Heart left ventricle (tissue), 16 donors: ENCODE data around the gene STXBP4. TPM values are rescaled to one million over a fixed set of nuclear protein-coding genes. Genes with fewer than 3 reads are reported as not detected.

Experiments
- ATAC-seq, 4 donors: fragments of 200-7000 bp; cut with Tn5 transposase; one replicate each; pipeline ENCODE4 v1.9.1; 2020 to 2022; ENCODE audit warnings: moderate library complexity in 4 of 4, mild to moderate bottlenecking in 3 of 4, moderate number of reproducible peaks in 1 of 4
- DNase-seq, 5 donors: peaks; one replicate each; pipeline ENCODE4 v3.0.0-alpha.2; 2020
- H3K27ac ChIP-seq, 12 donors: fragments of 200-600 bp; sonication (generic) in 4 of 12; one replicate each; pipeline versions ENCODE4 v1.5.0 to v1.8.0; 2016 to 2022; ENCODE audit warnings: mild to moderate bottlenecking in 2 of 12
- H3K27me3 ChIP-seq, 9 donors: fragments of 200-600 bp; sonication (generic) in 2 of 9; one replicate each; pipeline versions ENCODE4 v1.5.1 to v1.8.0; 2016 to 2022; ENCODE audit warnings: mild to moderate bottlenecking in 3 of 9
- H3K36me3 ChIP-seq, 9 donors: fragments of 200-600 bp; sonication (generic) in 2 of 9; one replicate each; pipeline versions ENCODE4 v1.5.0 to v1.8.0; 2018 to 2022; ENCODE audit warnings: mild to moderate bottlenecking in 2 of 9
- H3K4me1 ChIP-seq, 12 donors: fragments of 200-600 bp; sonication (generic) in 4 of 12; one replicate each; pipeline versions ENCODE4 v1.5.0 to v1.8.0; 2016 to 2022; ENCODE audit warnings: mild to moderate bottlenecking in 3 of 12
- H3K4me3 ChIP-seq, 12 donors: fragments of 200-600 bp; sonication (generic) in 4 of 12; one replicate each; pipeline versions ENCODE4 v1.5.0 to v1.8.0; 2017 to 2022; ENCODE audit warnings: mild to moderate bottlenecking in 9 of 12, moderate library complexity in 4 of 12
- H3K9me3 ChIP-seq, 12 donors: fragments of 200-600 bp; sonication (generic) in 4 of 12; one replicate each; pipeline versions ENCODE4 v1.5.0 to v1.8.0; 2016 to 2022; ENCODE audit warnings: mild to moderate bottlenecking in 1 of 12
- CTCF ChIP-seq, 12 donors: fragments of 200-600 bp; sonication (generic) in 4 of 12; IDR thresholded peaks; one replicate each; pipeline versions ENCODE4 v1.5.0 to v1.8.0; 2018 to 2022; ENCODE audit warnings: antibody characterized with exemption in 12 of 12, mild to moderate bottlenecking in 5 of 12
- POLR2A ChIP-seq, 2 donors: fragments of 450-650 bp; IDR thresholded peaks; one replicate each; pipeline ENCODE4 v1.6.1; 2017; ENCODE audit warnings: antibody characterized with exemption in 2 of 2, mild to moderate bottlenecking in 2 of 2, moderate library complexity in 2 of 2
- WGBS, 4 donors: extraction: QIAGEN DNeasy Blood & Tissue Kit in 2 of 4; methylation state at CpG; one replicate each; pipeline versions ENCODE4 v1.1.5 to v1.1.7; 2013 to 2018; 5-methylcytosine and 5-hydroxymethylcytosine counted together
- intact Hi-C, 10 donors: fragments of 100-400 bp; cut with DNase I; formaldehyde crosslinking; loops; one replicate each; pipeline versions ENCODE4 v1.11.1 to v1.14.2; 2022
- polyA plus RNA-seq, 2 donors: library from polyadenylated mRNA; stranded (reverse); fragments of 200-250 nt; gene quantifications; one replicate each; pipeline ENCODE4 v1.2.3, GENCODE V29; 2013
- total RNA-seq, 9 donors: library from RNA; depleted of rRNA in 2 of 9; stranded (reverse); fragments of >200 nt in 2 of 9; fragmentation: NEBNext Ultra II Directional in 3 of 9; extraction: Animal tissue kit (Norgen Biotek cat#: 25700) in 3 of 9; gene quantifications; one replicate each; pipeline versions ENCODE4 v1.1.0 to v1.2.4, GENCODE V29; 2016 to 2023
- donor health status: ischemic (EF 13 %, LVEDD 7.1; RV severe dilation, severe dysfunction).
- donor health status: healthy with polysubstance abuse.
- donor health status: DM: no; HTN: yes; CAD: no.
- donor health status: DM: no; HTN: no; CAD: no.
- donor health status: ischemic (EF 25% LVEDD 6.9; RV normal size, moderate dysfunction).
- donor health status: ischemic (EF 25% LVEDD 5.7; RV mildly dilated, moderate dysfunction).
- donor health status: healthy.
- donor health status: DM: yes; HTN: yes; CAD: no.
- donor health status: ischemic (EF 35%, LVEDD 5.7; RV mildly dilated, moderate dysfunction).
- donor health status: nonischemic (EF 11% LVEDD 7.7; RV severe dilation, severe dysfunction).
- donor health status: DM: yes; HTN: yes; CAD: no.
- donor health status: PGD.
- donor health status: ischemic (EF 29% LVEDD 5.4; RV normal size, mild dysfunction).
- donor health status: nonischemic (EF 23%, LVEDD 6.1; RV moderate dilation, normal function).

The STXBP4 gene
- total and polyA plus RNA-seq, 11 donors = 1.3 to 7.8 (median 4.7) TPM

- no peak overlapping the region for H3K4me3 ChIP-seq
- ATAC-seq (no peak), DNase-seq (no peak)
- no peak overlapping the region for H3K27ac ChIP-seq
- no peak for TF ChIP-seq POLR2A (IDR thresholded peaks at IDR 0.05)
- intact Hi-C loops = loop anchor here in 6 of 10 donors (5.0 to 10.0 kb wide), 5 partner anchors 290 to 303 kb away; no protein-coding TSS in a partner anchor
- H3K36me3 ChIP-seq = no peaks in the 10 kb centered on the region
- H3K4me1 ChIP-seq = no peaks in the 10 kb centered on the region
- no peaks in the 10 kb centered on the region for H3K27me3 ChIP-seq
- peaks cover 0 to 5% (median 0%) of the 10 kb centered on the region in 12 donors for H3K9me3 ChIP-seq
These were observed 85.9 kb downstream of the STXBP4 start for GRCh38 chr17:55054429-55054828.

GRCh38 chr17:55056526-55056925, 88.0 kb downstream of the STXBP4 start:
- H3K4me1 ChIP-seq = no peaks in the 10 kb centered on the region
- intact Hi-C loops = loop anchor here in 3 of 10 donors (10.0 kb wide), 2 partner anchors 288 to 298 kb away; no protein-coding TSS in a partner anchor
- no peak overlapping the region for H3K27ac ChIP-seq
- no peaks in the 10 kb centered on the region for H3K9me3 ChIP-seq
- ATAC-seq (no peak), DNase-seq (no peak)
- H3K27me3 ChIP-seq = no peaks in the 10 kb centered on the region
- TF ChIP-seq CTCF (IDR thresholded peaks at IDR 0.05) (no peak), POLR2A (IDR thresholded peaks at IDR 0.05) (no peak)
- 62 to 70% (median 64%) methylated on average over 4 of the region's 4 CpGs for WGBS, 4 donors
- no peak overlapping the region for H3K4me3 ChIP-seq
- no peaks in the 10 kb centered on the region for H3K36me3 ChIP-seq

- H3K4me1 ChIP-seq = no peaks in the 10 kb centered on the region
- TF ChIP-seq CTCF (IDR thresholded peaks at IDR 0.05) (no peak), POLR2A (IDR thresholded peaks at IDR 0.05) (no peak)
- H3K4me3 ChIP-seq = no peak overlapping the region
- intact Hi-C loops = loop anchor here in 3 of 10 donors (10.0 kb wide), 2 partner anchors 288 to 298 kb away; no protein-coding TSS in a partner anchor
- H3K27me3 ChIP-seq = no peaks in the 10 kb centered on the region
- ATAC-seq (no peak), DNase-seq (no peak)
- no peaks in the 10 kb centered on the region for H3K36me3 ChIP-seq
- 92 to 98% (median 94%) methylated on average over 3 of the region's 3 CpGs for WGBS, 4 donors
- H3K9me3 ChIP-seq = no peaks in the 10 kb centered on the region
- no peak overlapping the region for H3K27ac ChIP-seq
These were observed 88.6 kb downstream of the STXBP4 start for GRCh38 chr17:55057184-55057583.

GRCh38 chr17:55059724-55060123, 91.2 kb downstream of the STXBP4 start:
- TF ChIP-seq POLR2A (IDR thresholded peaks at IDR 0.05) (no peak), CTCF (IDR thresholded peaks at IDR 0.05) (no peak)
- no peaks in the 10 kb centered on the region for H3K27me3 ChIP-seq
- intact Hi-C loops = loop anchor here in 3 of 10 donors (10.0 kb wide), 2 partner anchors 285 to 295 kb away; no protein-coding TSS in a partner anchor
- ATAC-seq = no peak
- no peak overlapping the region for H3K4me3 ChIP-seq
- no peaks in the 10 kb centered on the region for H3K4me1 ChIP-seq
- no peaks in the 10 kb centered on the region for H3K9me3 ChIP-seq
- DNase-seq = no peak
- no peak overlapping the region for H3K27ac ChIP-seq
- no peaks in the 10 kb centered on the region for H3K36me3 ChIP-seq

GRCh38 chr17:55062921-55063320, 94.4 kb downstream of the STXBP4 start:
- Histone ChIP-seq H3K4me3 (no peak overlapping the region), H3K4me1 (no peaks in the 10 kb centered on the region), H3K36me3 (no peaks in the 10 kb centered on the region), H3K9me3 (no peaks in the 10 kb centered on the region), H3K27ac (no peak overlapping the region), H3K27me3 (no peaks in the 10 kb centered on the region)
- WGBS, 4 donors = 95 to 100% (median 100%) methylated on average over 1 of the region's 1 CpG
- no peak for DNase-seq
- no peak for TF ChIP-seq POLR2A (IDR thresholded peaks at IDR 0.05)
- no peak for TF ChIP-seq CTCF (IDR thresholded peaks at IDR 0.05)
- intact Hi-C loops = no loop called here
- no peak for ATAC-seq
